K562 (cell line): ENCODE data around the gene CLDN5. TPM values are rescaled to one million over a fixed set of nuclear protein-coding genes. Genes with fewer than 3 reads are reported as not detected.

Source experiments
- CREB1 ChIP-seq, 2 experiments: sonication (generic) in 1 of 2; formaldehyde crosslinking in 1 of 2; IDR thresholded peaks; 2 replicates each; pipeline versions ENCODE4 v1.6.1 to v1.8.0; 2012 to 2022; ENCODE audit warnings: inconsistent platforms in 1 of 2, mild to moderate bottlenecking in 1 of 2, missing genetic modification reagents in 1 of 2, moderate library complexity in 1 of 2
- ESRRA ChIP-seq: fragments of 450-650 bp; IDR thresholded peaks from 2 replicates; pipeline ENCODE4 v1.6.1; 2014; ENCODE audit warnings: low read depth, mild to moderate bottlenecking, moderate library complexity, borderline replicate concordance
- GABPB2 ChIP-seq: fragments of 250-450 bp; sonication (Bioruptor Pico); conservative IDR thresholded peaks from 2 replicates; pipeline ENCODE4 v1.5.1; 2021; ENCODE audit warnings: mild to moderate bottlenecking
- HDAC8 ChIP-seq: fragments of 450-650 bp; IDR thresholded peaks from 2 replicates; pipeline ENCODE4 v1.6.1; 2016; ENCODE audit warnings: mild to moderate bottlenecking, missing genetic modification characterization, moderate library complexity, missing compliant biosample characterization
- IFI16 ChIP-seq: fragments of 250-450 bp; sonication (Bioruptor Pico); IDR thresholded peaks from 2 replicates; pipeline ENCODE4 v2.1.2; 2022; ENCODE audit warnings: mild to moderate bottlenecking, inconsistent platforms
- KAT8 ChIP-seq: fragments of 450-650 bp; IDR thresholded peaks from 2 replicates; pipeline ENCODE4 v1.6.1; 2016; ENCODE audit warnings: low read depth, mild to moderate bottlenecking
- L3MBTL2 ChIP-seq: fragments of 450-650 bp; IDR thresholded peaks from 2 replicates; pipeline ENCODE4 v1.6.1; 2016; ENCODE audit warnings: mild to moderate bottlenecking, moderate library complexity
- MIER1 ChIP-seq: fragments of 450-650 bp; IDR thresholded peaks from 2 replicates; pipeline ENCODE4 v1.6.1; 2016; ENCODE audit warnings: antibody characterized with exemption, mild to moderate bottlenecking, low read depth
- NFXL1 ChIP-seq: fragments of 450-650 bp; formaldehyde crosslinking; IDR thresholded peaks from 2 replicates; pipeline ENCODE4 v1.4.0; 2021; ENCODE audit warnings: mild to moderate bottlenecking
- PPARD ChIP-seq: fragments of 250-450 bp; sonication (Bioruptor Pico); IDR thresholded peaks from 2 replicates; pipeline ENCODE4 v1.8.0; 2022; ENCODE audit warnings: inconsistent platforms, mild to moderate bottlenecking, moderate library complexity
- RBM17 ChIP-seq: fragments of 200-400 bp; formaldehyde crosslinking; IDR thresholded peaks from 2 replicates; pipeline ENCODE4 v1.6.1; 2017; ENCODE audit warnings: low read depth, mild to moderate bottlenecking, low read length, borderline replicate concordance
- RFX1 ChIP-seq: fragments of 450-650 bp; IDR thresholded peaks from 2 replicates; pipeline ENCODE4 v1.6.1; 2016; ENCODE audit warnings: mild to moderate bottlenecking, moderate library complexity
- SREBF2 ChIP-seq: sonication (generic); formaldehyde crosslinking; IDR thresholded peaks from 2 replicates; pipeline ENCODE4 v1.4.0; 2020; ENCODE audit warnings: mild to moderate bottlenecking, missing genetic modification reagents
- TAF7 ChIP-seq: fragments of 450-650 bp; IDR thresholded peaks from 2 replicates; pipeline ENCODE4 v1.6.1; 2016; ENCODE audit warnings: missing genetic modification characterization, missing compliant biosample characterization
- TAL1 ChIP-seq: fragments of 450-650 bp; IDR thresholded peaks from 2 replicates; pipeline ENCODE4 v1.6.1; 2016; ENCODE audit warnings: mild to moderate bottlenecking
- TOE1 ChIP-seq, 2 experiments: fragments of 450-650 bp in 1 of 2; sonication (generic) in 1 of 2; formaldehyde crosslinking in 1 of 2; IDR thresholded peaks; 2 replicates each; pipeline versions ENCODE4 v1.7.1 to v1.8.0; 2016 to 2022; ENCODE audit warnings: borderline replicate concordance in 2 of 2, mild to moderate bottlenecking in 2 of 2, antibody characterized with exemption in 1 of 2, inconsistent platforms in 1 of 2, low read depth in 1 of 2, missing genetic modification reagents in 1 of 2, moderate library complexity in 1 of 2
- ZNF12 ChIP-seq: sonication (generic); formaldehyde crosslinking; IDR thresholded peaks from 2 replicates; pipeline ENCODE4 v1.4.0; 2020; ENCODE audit warnings: mild to moderate bottlenecking, missing genetic modification reagents
- ZNF197 ChIP-seq: fragments of 200-800 bp; sonication (Bioruptor generic); IDR thresholded peaks from 2 replicates; pipeline ENCODE4 v1.6.1; 2016; ENCODE audit warnings: low read depth, missing genetic modification characterization, missing compliant biosample characterization
- ZNF41 ChIP-seq: fragments of 250-450 bp; sonication (Bioruptor Pico); conservative IDR thresholded peaks from 2 replicates; pipeline ENCODE4 v1.4.0; 2020; ENCODE audit warnings: mild to moderate bottlenecking
- polyA plus RNA-seq, 8 experiments: library from polyadenylated mRNA; depleted of rRNA in 4 of 8; stranded (reverse) in 5 of 8; unstranded in 3 of 8; fragments of >200 nt; fragmentation: Nextera tagmentation in 2 of 8; fragmentation: Illumina TruSeq in 1 of 8; extraction: Ambion mirVana in 2 of 8; extraction: Trizol in 1 of 8; gene quantifications; 2 replicates each; pipeline versions ENCODE4 v1.2.1 to v1.2.3, GENCODE V29; 2011 to 2014; ENCODE audit warnings: inconsistent platforms in 1 of 8, missing spikeins in 1 of 8
- total RNA-seq, 7 experiments: library from RNA; depleted of rRNA in 6 of 7; stranded (reverse); fragments of >200 nt in 6 of 7; fragmentation: Illumina TruSeq in 2 of 7; extraction: Trizol in 2 of 7; gene quantifications; 2 replicates each; pipeline versions ENCODE4 v1.2.1 to v1.2.3, GENCODE V29; 2011 to 2021; ENCODE audit warnings: low replicate concordance in 1 of 7
- TF ChIP-seq, protein P1 (sequence below), 2 experiments: fragments of 450-650 bp; conservative IDR thresholded peaks; 2 replicates each; pipeline ENCODE4 v1.6.1; 2017; ENCODE audit warnings: mild to moderate bottlenecking in 2 of 2, moderate library complexity in 2 of 2
- TF ChIP-seq, protein P2 (sequence below): fragments of 250-450 bp; sonication (Bioruptor Pico); IDR thresholded peaks from 2 replicates; pipeline ENCODE4 v1.5.0; 2021; ENCODE audit warnings: mild to moderate bottlenecking, borderline replicate concordance
- TF ChIP-seq, protein P3 (sequence below): IDR thresholded peaks from 2 replicates; pipeline ENCODE4 v1.6.1; 2011; ENCODE audit warnings: borderline replicate concordance, low read depth, mild to moderate bottlenecking, moderate library complexity, low read length; ENCODE audit not compliant: insufficient read depth, poor library complexity, severe bottlenecking

CLDN5 gene
- total and polyA plus RNA-seq, 9 of the 15 experiments (the other 6 are each of a cell fraction or from before 2014, with no cell fraction given) = 0.20 TPM; not detected in 8

DNA sequence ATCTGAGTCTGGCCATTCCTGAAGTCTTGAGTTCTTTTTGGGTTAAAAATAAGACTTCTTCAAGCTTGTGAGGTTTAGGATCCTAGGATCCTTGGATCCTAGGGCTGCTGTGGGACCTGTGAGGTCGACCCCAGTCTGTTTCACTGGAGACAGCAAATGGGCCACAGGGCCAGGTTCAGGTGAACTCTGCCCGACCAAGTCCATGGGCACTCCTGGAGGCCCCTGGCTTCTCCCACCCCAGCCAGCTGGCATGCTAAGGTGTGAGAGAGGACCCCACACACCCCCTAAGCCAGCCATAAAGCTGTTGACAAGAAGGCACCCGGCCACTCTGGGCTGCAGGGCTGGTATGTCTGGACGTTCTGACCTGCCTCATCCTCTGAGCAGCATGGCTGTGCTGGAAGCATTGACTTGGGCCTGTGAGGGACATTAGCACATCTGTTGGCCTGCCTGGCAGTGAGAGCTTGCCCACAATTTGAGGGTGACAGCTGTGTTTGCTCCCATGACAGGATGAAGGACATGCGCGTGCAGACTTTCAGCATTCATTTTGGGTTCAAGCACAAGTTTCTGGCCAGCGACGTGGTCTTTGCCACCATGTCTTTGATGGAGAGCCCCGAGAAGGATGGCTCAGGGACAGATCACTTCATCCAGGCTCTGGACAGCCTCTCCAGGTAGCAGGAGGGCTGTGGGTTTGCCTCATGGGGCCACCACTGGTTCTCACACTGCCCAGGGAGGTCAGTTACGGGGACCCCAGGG lies 16.0 kb downstream of the CLDN5 start (continued):
- TF ChIP-seq, protein P1, sequence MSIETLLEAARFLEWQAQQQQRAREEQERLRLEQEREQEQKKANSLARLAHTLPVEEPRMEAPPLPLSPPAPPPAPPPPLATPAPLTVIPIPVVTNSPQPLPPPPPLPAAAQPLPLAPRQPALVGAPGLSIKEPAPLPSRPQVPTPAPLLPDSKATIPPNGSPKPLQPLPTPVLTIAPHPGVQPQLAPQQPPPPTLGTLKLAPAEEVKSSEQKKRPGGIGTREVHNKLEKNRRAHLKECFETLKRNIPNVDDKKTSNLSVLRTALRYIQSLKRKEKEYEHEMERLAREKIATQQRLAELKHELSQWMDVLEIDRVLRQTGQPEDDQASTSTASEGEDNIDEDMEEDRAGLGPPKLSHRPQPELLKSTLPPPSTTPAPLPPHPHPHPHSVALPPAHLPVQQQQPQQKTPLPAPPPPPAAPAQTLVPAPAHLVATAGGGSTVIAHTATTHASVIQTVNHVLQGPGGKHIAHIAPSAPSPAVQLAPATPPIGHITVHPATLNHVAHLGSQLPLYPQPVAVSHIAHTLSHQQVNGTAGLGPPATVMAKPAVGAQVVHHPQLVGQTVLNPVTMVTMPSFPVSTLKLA (conservative IDR thresholded peaks at IDR 0.05) = no peak
- TF ChIP-seq RFX1 (no peak), ZNF12 (CRISPR knock-in tag) (peak; percentile 58; the same call in 1 of the 2 replicates), ZNF41 (no peak), KAT8 (no peak), TAL1 (no peak), ESRRA (no peak), SREBF2 (CRISPR knock-in tag) (no peak), RBM17 (no peak), PPARD (no peak), CREB1 (IDR thresholded peaks at IDR 0.05) (no peak), CREB1 (CRISPR knock-in tag; IDR thresholded peaks at IDR 0.05) (no peak), TOE1 (IDR thresholded peaks at IDR 0.05; ENCODE audit: borderline replicate concordance) (no peak), TOE1 (CRISPR knock-in tag; IDR thresholded peaks at IDR 0.05; ENCODE audit: borderline replicate concordance, low read depth) (no peak; the same call in 1 of the 2 replicates), L3MBTL2 (no peak), ZNF197 (no peak), HDAC8 (tag) (no peak), GABPB2 (CRISPR knock-in tag) (no peak), NFXL1 (CRISPR knock-in tag) (no peak), MIER1 (no peak), TAF7 (tag) (no peak), IFI16 (CRISPR knock-in tag) (no peak)
- TF ChIP-seq, protein P2, sequence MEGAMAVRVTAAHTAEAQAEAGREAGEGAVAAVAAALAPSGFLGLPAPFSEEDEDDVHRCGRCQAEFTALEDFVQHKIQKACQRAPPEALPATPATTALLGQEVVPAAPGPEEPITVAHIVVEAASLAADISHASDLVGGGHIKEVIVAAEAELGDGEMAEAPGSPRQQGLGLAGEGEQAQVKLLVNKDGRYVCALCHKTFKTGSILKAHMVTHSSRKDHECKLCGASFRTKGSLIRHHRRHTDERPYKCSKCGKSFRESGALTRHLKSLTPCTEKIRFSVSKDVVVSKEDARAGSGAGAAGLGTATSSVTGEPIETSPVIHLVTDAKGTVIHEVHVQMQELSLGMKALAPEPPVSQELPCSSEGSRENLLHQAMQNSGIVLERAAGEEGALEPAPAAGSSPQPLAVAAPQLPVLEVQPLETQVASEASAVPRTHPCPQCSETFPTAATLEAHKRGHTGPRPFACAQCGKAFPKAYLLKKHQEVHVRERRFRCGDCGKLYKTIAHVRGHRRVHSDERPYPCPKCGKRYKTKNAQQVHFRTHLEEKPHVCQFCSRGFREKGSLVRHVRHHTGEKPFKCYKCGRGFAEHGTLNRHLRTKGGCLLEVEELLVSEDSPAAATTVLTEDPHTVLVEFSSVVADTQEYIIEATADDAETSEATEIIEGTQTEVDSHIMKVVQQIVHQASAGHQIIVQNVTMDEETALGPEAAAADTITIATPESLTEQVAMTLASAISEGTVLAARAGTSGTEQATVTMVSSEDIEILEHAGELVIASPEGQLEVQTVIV (CRISPR knock-in tag) = no peak
- TF ChIP-seq, protein P3, sequence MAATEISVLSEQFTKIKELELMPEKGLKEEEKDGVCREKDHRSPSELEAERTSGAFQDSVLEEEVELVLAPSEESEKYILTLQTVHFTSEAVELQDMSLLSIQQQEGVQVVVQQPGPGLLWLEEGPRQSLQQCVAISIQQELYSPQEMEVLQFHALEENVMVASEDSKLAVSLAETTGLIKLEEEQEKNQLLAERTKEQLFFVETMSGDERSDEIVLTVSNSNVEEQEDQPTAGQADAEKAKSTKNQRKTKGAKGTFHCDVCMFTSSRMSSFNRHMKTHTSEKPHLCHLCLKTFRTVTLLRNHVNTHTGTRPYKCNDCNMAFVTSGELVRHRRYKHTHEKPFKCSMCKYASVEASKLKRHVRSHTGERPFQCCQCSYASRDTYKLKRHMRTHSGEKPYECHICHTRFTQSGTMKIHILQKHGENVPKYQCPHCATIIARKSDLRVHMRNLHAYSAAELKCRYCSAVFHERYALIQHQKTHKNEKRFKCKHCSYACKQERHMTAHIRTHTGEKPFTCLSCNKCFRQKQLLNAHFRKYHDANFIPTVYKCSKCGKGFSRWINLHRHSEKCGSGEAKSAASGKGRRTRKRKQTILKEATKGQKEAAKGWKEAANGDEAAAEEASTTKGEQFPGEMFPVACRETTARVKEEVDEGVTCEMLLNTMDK = no peak
